Retinal pigment epithelial cell (primary cell): ENCODE data around the gene RDH13.

Experiments used
- DNase-seq: peaks from one replicate; pipeline ENCODE4 v3.0.0-alpha.2; 2010; ENCODE audit warnings: low read depth
- H3K4me3 ChIP-seq: 2 replicates; pipeline ENCODE4 v1.5.1; 2011; ENCODE audit warnings: mild to moderate bottlenecking, low read length, control low read depth, moderate library complexity
- TF ChIP-seq, protein P1 (sequence below): conservative IDR thresholded peaks from 2 replicates; pipeline ENCODE4 v1.5.1; 2011; ENCODE audit warnings: low read depth, low read length, control low read depth, inconsistent platforms

RDH13 gene

DNA sequence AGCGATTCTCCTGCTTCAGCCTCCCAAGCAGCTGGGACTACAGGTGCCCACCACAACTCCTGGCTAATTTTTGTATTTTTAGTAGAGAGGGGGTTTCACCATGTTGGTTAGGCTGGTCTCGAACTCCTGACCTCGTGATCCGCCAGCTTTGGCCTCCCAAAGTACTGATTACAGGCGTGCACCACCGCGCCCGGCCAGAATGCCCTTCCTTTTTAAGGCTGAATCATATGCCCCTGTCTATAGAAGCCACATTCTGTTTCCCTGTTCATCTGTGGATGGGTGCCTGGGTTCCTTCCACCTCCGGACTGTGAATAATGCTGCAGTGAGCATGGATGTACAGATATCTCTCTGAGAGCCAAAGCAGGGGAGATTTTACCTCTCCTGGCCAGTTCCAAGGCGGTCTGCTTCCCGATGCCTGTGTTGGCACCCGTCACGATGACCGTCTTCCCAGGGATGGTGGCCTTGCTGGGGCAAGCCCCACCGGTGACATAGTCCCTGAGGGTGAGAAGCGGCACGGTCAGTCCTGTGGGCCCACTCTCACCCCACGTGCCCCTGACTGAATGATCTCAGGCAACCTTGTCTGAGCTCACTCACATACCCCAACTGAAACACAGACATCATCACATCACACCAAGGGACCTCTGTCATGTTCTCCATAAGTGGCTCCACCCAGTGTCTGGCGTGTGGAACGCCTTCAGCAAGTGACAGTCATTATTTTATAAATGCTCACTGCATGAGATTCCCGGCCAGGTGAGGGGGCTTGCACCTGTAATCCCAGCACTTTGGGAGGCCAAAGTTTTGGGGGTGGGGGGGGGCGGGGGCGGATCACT lies 4.0 kb downstream of the RDH13 start:
- DNase-seq, result no peak
- TF ChIP-seq, protein P1, sequence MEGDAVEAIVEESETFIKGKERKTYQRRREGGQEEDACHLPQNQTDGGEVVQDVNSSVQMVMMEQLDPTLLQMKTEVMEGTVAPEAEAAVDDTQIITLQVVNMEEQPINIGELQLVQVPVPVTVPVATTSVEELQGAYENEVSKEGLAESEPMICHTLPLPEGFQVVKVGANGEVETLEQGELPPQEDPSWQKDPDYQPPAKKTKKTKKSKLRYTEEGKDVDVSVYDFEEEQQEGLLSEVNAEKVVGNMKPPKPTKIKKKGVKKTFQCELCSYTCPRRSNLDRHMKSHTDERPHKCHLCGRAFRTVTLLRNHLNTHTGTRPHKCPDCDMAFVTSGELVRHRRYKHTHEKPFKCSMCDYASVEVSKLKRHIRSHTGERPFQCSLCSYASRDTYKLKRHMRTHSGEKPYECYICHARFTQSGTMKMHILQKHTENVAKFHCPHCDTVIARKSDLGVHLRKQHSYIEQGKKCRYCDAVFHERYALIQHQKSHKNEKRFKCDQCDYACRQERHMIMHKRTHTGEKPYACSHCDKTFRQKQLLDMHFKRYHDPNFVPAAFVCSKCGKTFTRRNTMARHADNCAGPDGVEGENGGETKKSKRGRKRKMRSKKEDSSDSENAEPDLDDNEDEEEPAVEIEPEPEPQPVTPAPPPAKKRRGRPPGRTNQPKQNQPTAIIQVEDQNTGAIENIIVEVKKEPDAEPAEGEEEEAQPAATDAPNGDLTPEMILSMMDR, result no peak

DNA sequence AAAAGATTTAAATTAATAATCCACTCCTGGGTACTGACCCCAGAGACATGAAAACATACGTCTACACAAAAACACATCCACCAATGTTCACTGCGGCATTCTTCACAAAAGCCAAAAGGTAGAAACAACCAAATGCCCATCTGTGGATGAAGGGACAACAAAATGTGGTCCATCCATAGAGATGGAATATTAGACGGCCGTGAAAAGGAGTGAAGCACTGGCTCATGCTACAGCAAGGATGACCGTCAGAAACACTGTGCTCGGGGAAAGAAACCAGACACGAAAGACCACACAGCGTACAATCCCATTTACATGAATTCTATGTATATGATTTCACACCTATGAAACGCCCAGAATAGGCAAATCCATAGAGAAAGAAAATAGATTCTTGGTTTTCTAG lies 6.1 kb downstream of the RDH13 start:
- DNase-seq, result no peak
- TF ChIP-seq, protein P1, result no peak
- H3K4me3 ChIP-seq, result no peak overlapping the region

More for the DNA sequence above, 4.0 kb downstream of the RDH13 start:
- no peak overlapping the region for H3K4me3 ChIP-seq

DNA sequence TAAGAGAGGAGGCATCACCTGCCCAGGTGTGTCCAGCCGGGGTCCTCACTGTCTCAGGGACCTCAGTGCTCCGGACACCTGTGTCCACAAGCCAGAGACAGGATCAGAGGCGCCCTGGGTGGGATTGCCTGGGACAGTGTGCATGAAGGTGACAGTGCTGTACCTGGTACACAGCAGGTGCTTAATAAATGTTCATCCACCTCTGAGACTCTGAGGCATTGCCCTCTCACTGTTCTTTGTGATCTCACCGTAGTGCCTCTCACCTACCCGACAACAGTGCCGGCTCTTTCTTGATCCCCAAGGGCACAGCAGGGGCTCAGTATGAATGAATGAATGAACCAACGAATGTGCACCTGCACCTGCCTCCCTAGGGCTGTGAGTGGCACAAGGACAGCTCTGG lies 9.2 kb downstream of the RDH13 start:
- TF ChIP-seq, protein P1, result no peak
- H3K4me3 ChIP-seq, result no peak overlapping the region
- no peak for DNase-seq

DNA sequence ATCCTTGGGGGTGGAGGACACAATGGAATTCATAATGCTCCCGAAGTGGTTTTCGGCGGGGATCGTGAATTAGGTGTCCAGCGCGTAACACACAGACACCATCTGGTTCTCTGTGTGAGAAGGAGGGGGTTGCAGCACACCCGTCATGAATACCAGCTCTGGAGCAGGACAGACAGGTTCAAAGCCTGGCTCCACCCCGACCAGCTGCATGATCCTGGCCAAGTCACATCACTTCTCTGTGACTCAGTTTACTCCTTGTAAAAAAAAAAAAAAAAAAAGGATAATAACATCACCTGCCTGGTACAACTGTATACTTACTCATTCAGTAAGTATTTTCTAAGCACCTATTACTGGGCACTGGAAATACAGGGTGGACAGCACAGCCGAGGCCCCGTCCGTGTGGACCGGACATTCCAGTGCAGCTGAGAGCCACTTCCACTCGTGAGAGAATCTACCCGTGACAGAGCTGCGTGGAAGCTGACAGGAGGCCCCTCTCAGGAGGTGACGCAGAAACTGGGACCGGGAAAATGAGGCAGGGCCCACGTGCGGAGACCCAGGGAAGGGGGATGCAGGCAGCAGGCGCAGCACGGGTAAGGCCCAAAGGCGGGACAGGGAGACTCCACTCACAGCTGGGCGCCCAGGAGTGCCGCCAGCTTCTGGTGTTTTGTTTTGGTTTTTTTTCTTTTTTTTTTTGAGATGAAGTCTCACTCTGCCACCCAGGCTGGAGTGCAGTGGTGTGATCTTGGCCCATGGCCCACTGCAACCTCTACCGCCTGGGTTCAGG lies 12.0 kb downstream of the RDH13 start:
- TF ChIP-seq, protein P1, result no peak
- no peak overlapping the region for H3K4me3 ChIP-seq

DNA sequence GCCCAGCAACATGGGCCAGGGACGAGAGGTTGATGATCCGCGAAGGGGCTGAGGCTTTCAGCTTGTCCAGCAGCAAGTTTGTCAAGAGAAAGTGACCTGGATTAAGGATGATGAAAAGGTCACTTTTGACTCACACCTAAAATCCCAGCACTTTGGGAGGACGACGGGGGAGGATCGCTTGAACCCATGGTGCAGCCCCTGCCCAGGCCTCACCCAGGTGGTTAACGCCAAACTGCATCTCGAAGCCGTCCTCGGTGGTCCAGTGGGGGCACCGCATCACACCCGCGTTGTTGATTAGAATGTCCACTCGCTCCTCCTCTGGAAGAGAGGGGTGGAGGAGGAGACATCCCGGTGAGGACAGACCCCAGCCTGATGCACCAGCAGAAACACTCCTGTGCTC lies 14.5 kb downstream of the RDH13 start:
- H3K4me3 ChIP-seq, result no peak overlapping the region
- DNase-seq, result no peak
- TF ChIP-seq, protein P1, result no peak

More for the DNA sequence above, 12.0 kb downstream of the RDH13 start:
- DNase-seq, result no peak

DNA sequence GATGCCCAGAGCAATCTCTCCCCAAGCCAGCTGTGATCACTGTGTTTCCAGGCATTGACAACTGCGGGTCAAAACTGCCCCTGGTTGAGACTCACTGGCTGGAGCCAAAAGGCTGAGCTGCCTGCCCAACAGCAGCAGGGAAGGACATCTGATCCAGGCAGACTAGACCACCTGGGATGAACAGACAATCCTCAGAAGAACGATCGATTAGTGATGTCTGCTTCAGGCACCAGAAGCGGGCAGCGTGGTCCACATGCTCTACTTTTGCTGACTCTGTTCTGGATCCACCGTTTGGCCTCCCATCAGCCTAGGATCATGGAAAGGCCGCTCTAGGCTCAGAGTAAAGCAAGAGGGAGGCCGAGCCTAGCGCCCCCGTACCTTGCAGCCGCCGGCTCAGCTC lies 15.0 kb downstream of the RDH13 start:
- TF ChIP-seq, protein P1, result no peak
- H3K4me3 ChIP-seq, result no peak overlapping the region
- DNase-seq, result no peak
